BE2C (cell line): ENCODE data around the gene ZNF621.

Experiments used
- DNase-seq: peaks from one replicate; pipeline ENCODE4 v3.0.0-alpha.2; 2020
- H3K27me3 ChIP-seq: fragments of 250-450 bp; sonication (Bioruptor Pico); 2 replicates; pipeline ENCODE4 v1.5.1; 2020; ENCODE audit warnings: mild to moderate bottlenecking
- H3K36me3 ChIP-seq: fragments of 250-450 bp; sonication (Bioruptor Pico); 2 replicates; pipeline ENCODE4 v1.5.1; 2020; ENCODE audit warnings: mild to moderate bottlenecking
- H3K4me1 ChIP-seq: fragments of 250-450 bp; sonication (Bioruptor Pico); 2 replicates; pipeline ENCODE4 v1.5.1; 2020
- H3K4me3 ChIP-seq: 2 replicates; pipeline ENCODE4 v1.5.1; 2011; ENCODE audit warnings: low read depth, low read length
- H3K9me3 ChIP-seq: fragments of 250-450 bp; sonication (Bioruptor Pico); 2 replicates; pipeline ENCODE4 v1.5.1; 2020
- TF ChIP-seq, protein P1 (sequence below): IDR thresholded peaks from 2 replicates; pipeline ENCODE4 v1.5.1; 2012; ENCODE audit warnings: mild to moderate bottlenecking, low read depth, low read length

The ZNF621 gene

DNA sequence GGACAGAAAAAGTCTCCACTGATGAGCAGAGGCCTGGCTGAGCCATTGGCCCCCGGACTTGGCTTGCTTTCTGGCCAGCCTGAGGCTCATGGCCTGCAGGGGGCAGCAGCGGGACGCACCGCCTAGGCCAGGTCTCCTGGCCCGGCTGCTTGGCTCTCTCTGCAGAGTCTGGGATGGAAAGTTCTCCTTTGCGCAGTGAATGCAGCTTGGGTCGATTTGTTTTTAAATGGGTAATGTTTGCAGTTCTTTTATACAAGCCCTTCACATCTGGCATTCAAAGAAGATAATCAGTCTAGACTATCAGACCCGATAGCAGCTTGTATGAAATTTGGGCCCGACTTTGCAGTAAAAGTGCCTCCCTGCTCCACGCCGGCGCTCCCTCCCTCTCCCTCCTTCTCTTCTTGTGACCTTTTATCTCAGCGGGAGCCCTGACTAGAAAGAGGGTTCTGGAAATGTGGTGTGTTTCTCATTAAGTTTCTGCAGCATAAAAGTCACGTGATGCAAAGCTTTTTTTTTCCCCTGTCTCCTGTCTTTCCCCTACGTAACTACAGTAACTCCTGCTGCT, 59.9 kb downstream of the ZNF621 start:
- Histone ChIP-seq H3K9me3 (no peaks in the 10 kb centered on the region), H3K4me3 (peak overlapping the region; percentile 42), H3K4me1 (peaks cover 5% of the 10 kb centered on the region), H3K36me3 (no peaks in the 10 kb centered on the region), H3K27me3 (no peaks in the 10 kb centered on the region)
- DNase-seq: peak; percentile 87
- TF ChIP-seq, protein P1, sequence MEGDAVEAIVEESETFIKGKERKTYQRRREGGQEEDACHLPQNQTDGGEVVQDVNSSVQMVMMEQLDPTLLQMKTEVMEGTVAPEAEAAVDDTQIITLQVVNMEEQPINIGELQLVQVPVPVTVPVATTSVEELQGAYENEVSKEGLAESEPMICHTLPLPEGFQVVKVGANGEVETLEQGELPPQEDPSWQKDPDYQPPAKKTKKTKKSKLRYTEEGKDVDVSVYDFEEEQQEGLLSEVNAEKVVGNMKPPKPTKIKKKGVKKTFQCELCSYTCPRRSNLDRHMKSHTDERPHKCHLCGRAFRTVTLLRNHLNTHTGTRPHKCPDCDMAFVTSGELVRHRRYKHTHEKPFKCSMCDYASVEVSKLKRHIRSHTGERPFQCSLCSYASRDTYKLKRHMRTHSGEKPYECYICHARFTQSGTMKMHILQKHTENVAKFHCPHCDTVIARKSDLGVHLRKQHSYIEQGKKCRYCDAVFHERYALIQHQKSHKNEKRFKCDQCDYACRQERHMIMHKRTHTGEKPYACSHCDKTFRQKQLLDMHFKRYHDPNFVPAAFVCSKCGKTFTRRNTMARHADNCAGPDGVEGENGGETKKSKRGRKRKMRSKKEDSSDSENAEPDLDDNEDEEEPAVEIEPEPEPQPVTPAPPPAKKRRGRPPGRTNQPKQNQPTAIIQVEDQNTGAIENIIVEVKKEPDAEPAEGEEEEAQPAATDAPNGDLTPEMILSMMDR: peak; percentile 84

DNA sequence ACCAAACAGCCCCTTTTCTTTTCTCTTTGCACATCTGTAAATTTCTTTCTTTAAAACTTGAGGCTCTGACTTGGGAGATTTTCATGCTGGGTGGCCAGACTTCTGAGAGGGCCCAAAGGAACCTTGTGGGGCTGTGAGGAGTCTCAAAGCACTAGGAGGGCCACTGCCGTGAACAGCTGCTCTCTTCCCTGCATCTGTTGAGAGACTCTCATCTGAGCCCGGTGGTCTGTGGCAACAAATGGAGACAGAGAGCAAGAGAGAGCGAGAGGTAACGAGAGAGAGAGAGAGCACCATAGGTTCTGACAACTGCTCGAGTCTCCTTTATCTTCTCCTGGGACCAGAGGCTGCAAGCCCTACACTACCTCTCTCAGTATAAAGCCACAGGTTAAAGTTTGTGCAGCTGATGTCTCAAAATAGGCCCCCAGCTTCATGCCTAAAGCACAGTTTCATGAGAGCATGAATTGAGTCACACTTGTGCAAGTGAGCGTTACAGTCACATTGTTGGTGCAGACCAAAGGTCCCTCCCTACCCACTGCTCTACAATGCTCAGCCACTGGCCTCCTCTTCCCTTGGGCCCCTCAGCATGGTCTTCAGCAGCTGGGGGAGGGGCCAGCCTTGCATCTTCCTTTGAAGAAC, 60.7 kb downstream of the ZNF621 start:
- Histone ChIP-seq H3K4me1 (peaks cover 5% of the 10 kb centered on the region), H3K36me3 (no peaks in the 10 kb centered on the region), H3K4me3 (no peak overlapping the region), H3K27me3 (no peaks in the 10 kb centered on the region), H3K9me3 (no peaks in the 10 kb centered on the region)
- DNase-seq: no peak
- TF ChIP-seq, protein P1: no peak

DNA sequence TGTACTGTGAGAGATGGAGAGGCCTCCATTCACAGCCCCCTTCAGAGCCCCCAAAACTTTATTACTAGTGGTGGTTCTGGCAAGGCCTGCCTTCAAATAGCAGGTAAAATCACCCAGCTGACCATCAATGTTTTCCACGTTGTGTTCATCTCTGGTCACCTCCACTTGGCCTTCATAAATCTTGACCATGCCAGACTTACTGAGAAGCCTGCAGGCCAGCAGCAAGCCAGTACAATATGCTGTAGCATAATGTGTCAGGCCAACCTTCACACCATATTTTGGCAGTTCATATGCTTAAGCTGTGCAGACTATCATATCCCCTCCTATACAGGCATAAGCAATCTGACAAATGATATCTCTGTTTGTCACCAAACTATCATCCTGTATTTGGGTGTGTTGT, 62.1 kb downstream of the ZNF621 start:
- H3K27me3 ChIP-seq: no peaks in the 10 kb centered on the region
- H3K9me3 ChIP-seq: no peaks in the 10 kb centered on the region
- H3K4me3 ChIP-seq: no peak overlapping the region
- TF ChIP-seq, protein P1: no peak
- no peak for DNase-seq
- H3K4me1 ChIP-seq: peaks cover 5% of the 10 kb centered on the region
- H3K36me3 ChIP-seq: no peaks in the 10 kb centered on the region

DNA sequence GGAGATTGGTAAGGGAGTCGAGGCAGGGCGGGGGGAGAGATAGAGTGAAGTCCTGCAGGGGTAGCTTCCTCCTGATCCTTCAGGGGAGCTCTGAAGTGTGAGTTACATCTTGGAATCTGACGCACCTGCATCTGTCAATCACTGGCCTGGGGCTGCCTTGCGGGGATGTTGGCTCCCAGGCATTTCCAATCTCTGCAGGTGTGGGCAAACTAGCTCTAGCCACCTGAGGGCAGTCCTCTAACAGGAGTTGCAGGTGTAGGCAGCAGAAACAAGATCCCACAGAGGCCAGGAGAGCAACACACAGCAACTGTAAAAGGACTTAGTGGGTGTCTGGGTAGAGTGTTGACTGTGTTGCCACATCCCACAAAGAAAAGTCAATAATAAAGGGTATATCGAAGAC, 63.6 kb downstream of the ZNF621 start:
- DNase-seq: no peak
- Histone ChIP-seq H3K4me3 (no peak overlapping the region), H3K27me3 (no peaks in the 10 kb centered on the region), H3K9me3 (no peaks in the 10 kb centered on the region), H3K36me3 (no peaks in the 10 kb centered on the region), H3K4me1 (peaks cover 5% of the 10 kb centered on the region)
- TF ChIP-seq, protein P1: no peak
